Fibroblast of mammary gland (primary cell): ENCODE data around the gene HOXD9.

Source experiments
- DNase-seq: peaks from one replicate; pipeline ENCODE4 v3.0.0-alpha.2; 2010; ENCODE audit warnings: low read depth
- H3K4me3 ChIP-seq: 2 replicates; pipeline ENCODE4 v1.5.1; 2011; ENCODE audit warnings: low read depth, mild to moderate bottlenecking, low read length, moderate library complexity; ENCODE audit not compliant: control insufficient read depth
- CTCF ChIP-seq: conservative IDR thresholded peaks from 2 replicates; pipeline ENCODE4 v1.5.1; 2011; ENCODE audit warnings: low read depth, low read length, inconsistent platforms; ENCODE audit not compliant: control insufficient read depth, insufficient read depth

Gene HOXD9

DNA sequence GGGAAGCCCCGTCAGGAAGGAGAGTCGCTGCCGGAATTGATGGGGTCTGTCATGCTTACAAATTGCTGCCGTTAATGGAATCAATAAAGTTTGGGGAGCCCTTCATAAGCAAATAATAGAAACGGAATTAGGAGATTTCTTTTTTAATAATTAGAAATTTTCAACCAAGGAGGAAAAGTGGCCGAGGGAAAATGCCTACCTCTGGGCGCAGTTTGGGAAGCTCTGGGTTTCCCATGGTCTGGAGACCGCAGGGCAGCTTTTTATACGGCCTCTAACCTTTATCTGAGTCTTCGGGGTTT is 40.0 kb upstream of the HOXD9 start:
- TF ChIP-seq CTCF: no peak
- no peak overlapping the region for H3K4me3 ChIP-seq
- no peak for DNase-seq

GRCh38 chr2:176082824-176083751 is 39.4 kb upstream of the HOXD9 start:
- H3K4me3 ChIP-seq: no peak overlapping the region
- no peak for TF ChIP-seq CTCF
- DNase-seq: no peak

- DNase-seq: no peak
- H3K4me3 ChIP-seq: no peak within 1 kb of the TSS
- TF ChIP-seq CTCF: no peak
These were observed 38.7 kb upstream of the HOXD9 start, which contains the start of gene EVX2 for GRCh38 chr2:176083796-176084261. EVX2 (minus strand) TSS chr2:176083962; CDS start chr2:176083776, 186 bp downstream.

DNA sequence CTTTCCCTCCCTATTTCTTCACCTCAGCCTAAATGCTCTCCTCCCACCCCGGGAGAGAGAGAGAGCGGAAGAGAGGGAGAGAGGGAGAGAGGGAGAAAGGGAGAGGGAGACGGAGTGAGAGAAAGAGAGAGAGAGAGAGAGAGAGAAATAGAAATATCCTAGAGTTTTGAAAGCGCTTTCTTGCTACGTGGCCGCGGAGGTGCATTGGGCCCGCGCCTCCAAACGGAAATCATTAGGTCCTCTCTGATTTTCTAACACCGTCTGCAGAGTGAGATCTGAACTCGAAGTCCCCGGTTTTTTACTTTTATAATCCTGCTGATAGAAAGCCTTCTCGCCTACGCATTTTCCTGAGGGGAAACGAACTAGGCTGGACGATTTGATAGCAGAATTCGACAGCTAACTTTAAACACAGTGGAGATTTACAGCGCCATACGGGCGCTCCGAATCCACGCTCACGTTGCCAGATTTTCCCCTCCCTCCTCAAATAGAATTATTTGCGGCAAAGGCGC is 37.9 kb upstream of the HOXD9 start:
- no peak overlapping the region for H3K4me3 ChIP-seq
- TF ChIP-seq CTCF: no peak
- no peak for DNase-seq

DNA sequence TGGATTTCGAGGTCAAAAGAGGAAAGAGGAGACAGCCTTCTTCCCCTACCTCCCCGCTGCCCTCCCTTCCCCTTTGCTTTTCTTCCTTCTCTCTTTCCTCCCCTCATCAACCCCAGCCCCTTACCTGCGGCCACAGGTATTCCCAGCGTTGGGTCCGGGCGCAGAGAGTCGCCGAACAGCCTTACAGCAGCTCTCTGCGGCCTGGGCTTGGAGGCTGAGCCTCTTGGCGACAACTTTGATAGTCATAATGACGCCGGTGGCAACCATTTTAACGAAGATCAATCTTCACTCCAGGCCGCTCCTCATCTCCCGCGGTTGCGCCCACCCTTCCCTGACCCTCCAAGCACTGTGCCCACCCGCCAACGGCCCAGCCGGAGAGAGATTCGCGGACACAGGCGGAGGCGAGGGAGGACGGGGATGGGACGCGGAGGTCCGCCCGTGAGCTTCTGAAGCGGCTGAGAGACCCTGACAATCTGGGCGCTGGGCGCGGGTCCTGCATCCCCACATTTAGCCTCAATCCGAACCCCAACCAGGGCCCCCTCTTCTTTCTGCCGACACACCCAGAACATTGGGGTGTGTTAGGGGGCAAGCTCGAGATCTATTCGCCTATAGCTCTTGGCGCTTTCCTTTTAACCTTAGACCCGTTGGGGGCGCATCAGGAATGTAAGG is 37.3 kb upstream of the HOXD9 start:
- no peak overlapping the region for H3K4me3 ChIP-seq

More for the DNA sequence above, 37.3 kb upstream of the HOXD9 start:
- TF ChIP-seq CTCF: no peak
- no peak for DNase-seq
